Uterus (tissue), 2 donors: Measurements from ENCODE around the gene ASPSCR1.

Experiments
- CTCF ChIP-seq, 4 experiments: fragments of 200-600 bp in 2 of 4; fragments of 450-650 bp in 2 of 4; sonication (generic) in 2 of 4; IDR thresholded peaks; one replicate each; pipeline ENCODE4 v1.5.1; 2016 to 2019; ENCODE audit warnings: antibody characterized with exemption in 4 of 4, mild to moderate bottlenecking in 2 of 4, moderate library complexity in 1 of 4
- POLR2A ChIP-seq, 2 donors: fragments of 450-650 bp; IDR thresholded peaks; one replicate each; pipeline ENCODE4 v1.6.1; 2016; ENCODE audit warnings: antibody characterized with exemption in 2 of 2, mild to moderate bottlenecking in 1 of 2, moderate library complexity in 1 of 2

- TF ChIP-seq CTCF (IDR thresholded peaks at IDR 0.05) (no peak), POLR2A (IDR thresholded peaks at IDR 0.05) (no peak)
Measured at GRCh38 chr17:81983639-81984373, 6.4 kb downstream of the ASPSCR1 start.
